Measurements from ENCODE around the gene PTPRG. TPM values are rescaled to one million over a fixed set of nuclear protein-coding genes. Genes with fewer than 3 reads are reported as not detected.

Gene PTPRG
- polyA plus RNA-seq, 3 donors: 5.6 to 45.7 (median 13.3) TPM

DNA sequence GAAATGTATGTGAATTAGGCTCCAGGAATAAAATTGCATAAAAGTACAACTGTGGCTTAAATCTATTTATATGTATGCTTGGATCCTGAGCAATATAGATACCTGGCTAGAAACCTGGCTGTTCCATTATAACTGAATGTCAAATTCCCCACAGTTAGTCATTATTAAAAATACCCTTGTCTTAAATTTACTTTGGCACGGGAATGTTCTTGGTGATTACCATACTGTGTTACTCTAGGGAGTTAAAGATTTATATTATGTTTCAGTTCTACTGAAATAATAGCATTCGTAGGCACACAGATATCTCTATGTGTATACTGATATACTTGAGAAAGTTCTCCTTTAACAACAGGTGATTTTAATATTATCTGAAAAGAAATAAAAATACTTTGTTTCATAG, 394.1 kb downstream of the PTPRG start:
- 21 to 68% (median 60%) methylated on average over 2 of the region's 2 CpGs for WGBS, 3 donors
- H3K27ac ChIP-seq (ENCODE audit: low read depth, low read length): no peak overlapping the region

DNA sequence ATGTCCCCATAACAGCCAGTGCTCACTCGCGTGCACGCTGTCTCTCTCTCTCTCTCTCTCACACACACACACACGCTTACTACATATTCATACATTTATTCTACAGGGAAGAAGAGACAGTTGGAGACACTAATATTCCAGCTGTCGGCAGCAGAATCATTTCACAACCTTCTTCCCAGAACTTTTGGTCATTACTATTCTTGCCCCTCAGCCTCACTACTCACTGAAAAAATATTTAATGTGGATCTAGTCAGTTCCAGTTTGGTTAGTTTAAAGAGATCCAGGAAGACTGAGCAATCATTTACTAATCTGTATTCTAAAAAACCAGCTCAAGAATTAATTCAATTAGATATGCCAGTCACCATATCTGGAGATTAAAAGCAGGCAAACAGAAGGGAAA, 394.9 kb downstream of the PTPRG start:
- no peak overlapping the region for H3K27ac ChIP-seq (ENCODE audit: low read depth, low read length)
- 18 to 77% (median 61%) methylated on average over 5 of the region's 5 CpGs for WGBS, 3 donors

DNA sequence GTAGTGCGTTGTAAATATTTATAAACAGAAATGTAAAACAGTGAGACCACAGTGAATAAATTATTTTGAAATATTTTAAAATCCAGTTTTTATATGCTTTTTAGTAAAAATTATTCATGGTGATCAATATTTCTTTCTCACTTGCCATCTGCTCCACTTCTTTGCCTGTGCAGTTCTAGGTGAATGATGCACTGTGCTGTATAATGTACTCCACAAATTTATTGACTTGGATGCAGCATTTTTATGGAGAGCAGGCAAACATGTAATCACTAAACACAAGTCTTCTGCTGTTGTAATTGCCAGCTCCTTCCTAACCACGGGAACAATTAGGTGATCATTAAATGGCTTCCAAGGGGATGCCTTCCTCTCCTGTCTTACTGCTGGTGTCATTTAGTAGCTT, 395.9 kb downstream of the PTPRG start:
- no peak overlapping the region for H3K27ac ChIP-seq (ENCODE audit: low read depth, low read length)
- WGBS, 3 donors: 79 to 88% (median 80%) methylated on average over 2 of the region's 2 CpGs

DNA sequence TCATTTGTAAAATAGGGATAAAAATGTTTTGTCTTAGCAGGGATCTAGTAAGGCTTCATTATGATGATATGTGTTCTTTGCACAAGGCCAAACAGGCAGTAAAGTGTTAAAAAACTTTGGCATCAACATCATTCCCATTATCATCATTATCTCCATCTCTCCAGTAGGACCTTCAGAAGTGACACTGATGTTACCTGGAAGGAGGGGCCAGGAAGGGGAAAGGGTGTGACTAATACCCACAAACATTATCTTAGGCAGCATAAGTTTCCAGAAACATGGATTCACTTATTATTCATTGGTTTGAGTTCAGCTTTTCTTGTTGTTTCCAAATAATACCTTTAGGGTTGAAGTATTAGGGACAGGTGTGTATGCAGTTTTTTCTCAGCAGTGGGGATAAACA, 399.6 kb downstream of the PTPRG start:
- no peak overlapping the region for H3K27ac ChIP-seq (ENCODE audit: low read depth, low read length)

DNA sequence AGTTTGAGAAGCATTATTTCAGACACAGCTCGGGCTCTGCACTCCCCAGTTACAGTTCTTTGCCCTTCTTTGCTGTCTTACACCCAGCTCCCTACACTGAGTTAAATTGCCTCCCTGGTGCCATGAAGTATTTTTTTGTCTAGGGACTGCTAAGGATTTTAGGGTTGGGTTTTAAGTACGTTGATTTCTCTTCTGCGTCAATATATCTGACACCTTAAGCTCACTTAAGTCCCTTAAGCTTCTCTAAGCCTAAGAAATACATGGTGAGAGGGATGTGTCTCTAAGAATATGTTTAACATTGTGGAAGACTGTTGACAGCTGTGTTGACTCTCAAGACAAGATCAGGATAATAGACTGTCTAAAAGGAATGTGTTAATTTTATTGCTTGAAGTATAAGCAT, 400.5 kb downstream of the PTPRG start:
- 91 to 92% (median 92%) methylated on average over 3 of the region's 3 CpGs for WGBS, 3 donors

DNA sequence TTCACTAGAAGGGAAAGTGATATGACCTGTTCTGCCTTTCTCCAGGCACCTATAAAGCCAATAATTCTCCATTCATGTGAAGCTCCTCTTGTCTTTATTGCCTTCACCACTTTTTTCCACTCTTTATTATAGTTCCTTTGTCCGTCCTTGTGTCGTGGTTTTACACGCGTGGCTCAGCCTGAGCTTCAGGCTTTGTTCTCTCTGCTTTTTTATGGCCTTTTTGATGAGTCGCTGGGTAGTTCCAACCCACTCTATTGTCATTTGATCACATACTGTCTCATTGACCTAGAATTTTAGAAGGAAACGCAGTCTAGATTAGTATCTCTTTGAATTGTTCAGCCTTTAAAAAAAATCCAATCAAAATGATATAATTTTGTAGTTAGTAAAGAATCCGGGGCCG, 403.2 kb downstream of the PTPRG start:
- no peak overlapping the region for H3K27ac ChIP-seq (ENCODE audit: low read depth, low read length)
- 93 to 97% (median 96%) methylated on average over 8 of the region's 8 CpGs for WGBS, 3 donors

More for the DNA sequence above, 400.5 kb downstream of the PTPRG start:
- no peak overlapping the region for H3K27ac ChIP-seq (ENCODE audit: low read depth, low read length)

DNA sequence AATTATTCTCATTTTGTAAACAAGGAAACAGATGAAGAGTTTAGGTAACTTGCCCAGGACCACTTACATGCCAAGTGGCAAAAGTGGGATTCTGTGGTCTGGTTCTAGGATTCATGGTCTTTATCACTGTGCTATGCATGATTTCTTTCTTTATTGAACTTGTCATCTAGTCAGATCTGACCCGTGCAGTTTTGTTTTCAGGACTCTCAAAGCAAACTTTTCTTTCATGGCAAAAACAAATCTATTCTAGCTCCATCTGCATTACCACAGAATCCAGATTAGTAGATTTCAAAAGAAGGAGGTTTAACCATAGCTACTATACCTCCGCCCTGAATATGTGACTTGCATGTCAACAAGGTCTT, 404.4 kb downstream of the PTPRG start:
- no peak overlapping the region for H3K27ac ChIP-seq (ENCODE audit: low read depth, low read length)
- 77 to 91% (median 91%) methylated on average over 2 of the region's 2 CpGs for WGBS, 3 donors

DNA sequence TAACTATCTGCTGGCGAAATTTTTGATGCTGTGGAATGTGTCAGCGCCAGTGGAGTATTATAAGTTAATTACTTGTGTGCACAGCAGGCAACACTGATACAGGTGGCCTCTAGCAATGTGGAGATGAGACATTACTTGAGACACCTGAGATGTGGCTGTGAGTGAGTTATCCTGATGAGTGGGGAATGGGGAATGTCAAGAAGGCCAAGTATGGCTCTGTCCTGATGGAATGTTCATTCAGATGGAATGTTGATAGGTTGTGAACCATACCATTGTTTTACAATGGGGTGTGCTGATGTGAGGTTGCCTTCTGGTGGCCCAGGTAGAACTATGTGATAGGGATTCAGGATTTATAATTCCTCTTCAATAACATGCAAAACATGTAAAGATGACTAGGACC, 404.8 kb downstream of the PTPRG start:
- H3K27ac ChIP-seq (ENCODE audit: low read depth, low read length): no peak overlapping the region
- 77 to 99% (median 78%) methylated on average over 2 of the region's 2 CpGs for WGBS, 3 donors

DNA sequence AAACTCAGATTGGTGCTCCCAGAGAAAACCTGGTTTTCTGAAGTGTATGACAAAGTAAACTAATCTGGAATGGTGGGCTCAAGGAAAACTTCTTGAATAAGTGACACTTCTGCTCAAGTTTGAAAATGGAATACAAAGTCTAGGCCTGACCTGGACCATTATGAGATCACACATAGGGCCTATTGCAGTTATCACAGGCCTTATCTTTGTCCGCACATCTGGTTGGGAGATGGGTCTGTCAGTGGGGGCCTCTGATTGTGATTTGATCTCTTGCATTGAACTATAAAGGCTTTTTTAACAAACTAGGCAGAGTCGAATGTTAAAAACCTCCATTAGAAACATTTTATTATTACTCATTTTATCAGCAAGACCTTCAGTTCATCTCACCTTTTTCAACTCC, 405.6 kb downstream of the PTPRG start:
- no peak overlapping the region for H3K27ac ChIP-seq (ENCODE audit: low read depth, low read length)
- WGBS, 3 donors: 86 to 91% (median 89%) methylated on average over 2 of the region's 2 CpGs

DNA sequence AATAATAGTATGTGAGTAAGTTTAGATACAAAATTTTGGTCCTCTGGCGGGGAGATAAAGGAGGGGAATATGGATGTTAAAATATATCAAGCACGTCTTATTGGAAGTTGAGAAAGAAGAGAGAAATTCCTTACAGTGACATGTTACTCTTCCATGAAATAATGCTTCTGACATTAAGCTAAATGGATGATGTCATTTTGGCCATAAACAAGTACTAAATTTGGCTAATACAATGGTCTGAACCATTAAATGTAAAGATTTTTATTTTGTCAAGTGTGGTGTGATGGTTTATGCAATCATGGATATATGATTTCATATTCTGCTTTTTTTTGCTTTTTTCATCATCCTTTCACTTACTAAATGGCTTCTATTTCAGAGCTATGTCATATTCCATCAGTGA, 406.6 kb downstream of the PTPRG start:
- H3K27ac ChIP-seq (ENCODE audit: low read depth, low read length): no peak overlapping the region
- WGBS, 3 donors: 71 to 100% (median 73%) methylated on average over 2 of the region's 2 CpGs

DNA sequence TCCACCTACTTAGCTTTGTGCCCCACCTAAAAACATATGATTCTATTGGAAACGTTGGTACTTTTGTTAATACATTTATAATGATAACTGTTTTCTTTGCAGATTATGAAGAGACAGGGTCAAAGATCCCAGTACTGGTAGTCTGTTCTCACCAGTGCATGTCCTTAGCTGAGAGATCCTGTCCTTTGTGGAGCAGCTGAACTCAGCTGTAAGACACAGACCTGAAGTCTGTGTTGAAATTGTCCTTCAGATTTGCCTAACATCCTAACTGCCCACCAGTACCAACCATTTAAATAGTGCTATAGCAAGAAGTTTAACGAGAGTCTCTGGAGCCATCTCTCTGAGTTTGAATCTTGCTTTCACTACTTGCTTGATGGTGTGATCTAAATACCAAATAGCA, 413.3 kb downstream of the PTPRG start:
- no peak overlapping the region for H3K27ac ChIP-seq (ENCODE audit: low read depth, low read length)
- 64 to 69% (median 68%) methylated on average over 2 of the region's 2 CpGs for WGBS, 3 donors

DNA sequence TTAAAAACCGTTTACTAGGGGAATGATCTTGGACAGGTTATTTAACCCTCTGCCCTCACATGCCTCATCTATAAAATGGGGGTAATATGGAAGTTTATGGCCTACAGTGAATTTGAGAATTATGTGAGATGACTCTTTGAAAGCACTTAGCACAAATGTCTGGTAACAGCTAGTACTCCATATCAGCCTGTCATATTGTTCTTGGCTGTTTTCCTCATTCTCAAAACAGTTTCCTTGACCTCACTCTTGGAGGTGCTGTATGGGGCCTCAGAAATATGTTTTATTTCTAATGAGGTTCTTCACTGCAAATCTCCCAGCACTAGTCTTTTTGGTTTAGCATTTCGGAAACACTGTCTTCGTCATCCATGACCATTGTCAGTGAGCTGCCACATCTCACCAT, 413.8 kb downstream of the PTPRG start:
- H3K27ac ChIP-seq (ENCODE audit: low read depth, low read length): no peak overlapping the region
- 73 to 84% (median 81%) methylated on average over 3 of the region's 3 CpGs for WGBS, 3 donors

DNA sequence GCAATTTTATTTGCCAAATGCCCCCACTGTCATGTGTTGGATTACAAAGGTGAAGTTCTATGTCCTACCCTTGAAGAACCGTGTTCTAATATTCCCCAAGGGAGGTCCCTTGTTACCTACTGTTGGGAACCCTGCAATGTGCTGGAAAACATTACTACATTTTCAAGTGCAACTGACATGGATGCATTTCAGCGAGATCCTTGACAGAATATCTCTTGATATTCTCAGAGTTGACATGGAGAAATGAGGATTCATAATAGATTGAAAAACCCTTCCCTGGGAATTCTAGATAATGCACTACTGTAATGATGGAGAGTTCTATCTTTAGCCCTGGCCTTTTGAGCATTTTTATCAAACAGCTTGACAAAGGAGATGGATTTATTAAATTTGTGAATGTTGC, 414.6 kb downstream of the PTPRG start:
- WGBS, 3 donors: 49 to 89% (median 65%) methylated on average over 2 of the region's 2 CpGs
- H3K27ac ChIP-seq (ENCODE audit: low read depth, low read length): no peak overlapping the region

DNA sequence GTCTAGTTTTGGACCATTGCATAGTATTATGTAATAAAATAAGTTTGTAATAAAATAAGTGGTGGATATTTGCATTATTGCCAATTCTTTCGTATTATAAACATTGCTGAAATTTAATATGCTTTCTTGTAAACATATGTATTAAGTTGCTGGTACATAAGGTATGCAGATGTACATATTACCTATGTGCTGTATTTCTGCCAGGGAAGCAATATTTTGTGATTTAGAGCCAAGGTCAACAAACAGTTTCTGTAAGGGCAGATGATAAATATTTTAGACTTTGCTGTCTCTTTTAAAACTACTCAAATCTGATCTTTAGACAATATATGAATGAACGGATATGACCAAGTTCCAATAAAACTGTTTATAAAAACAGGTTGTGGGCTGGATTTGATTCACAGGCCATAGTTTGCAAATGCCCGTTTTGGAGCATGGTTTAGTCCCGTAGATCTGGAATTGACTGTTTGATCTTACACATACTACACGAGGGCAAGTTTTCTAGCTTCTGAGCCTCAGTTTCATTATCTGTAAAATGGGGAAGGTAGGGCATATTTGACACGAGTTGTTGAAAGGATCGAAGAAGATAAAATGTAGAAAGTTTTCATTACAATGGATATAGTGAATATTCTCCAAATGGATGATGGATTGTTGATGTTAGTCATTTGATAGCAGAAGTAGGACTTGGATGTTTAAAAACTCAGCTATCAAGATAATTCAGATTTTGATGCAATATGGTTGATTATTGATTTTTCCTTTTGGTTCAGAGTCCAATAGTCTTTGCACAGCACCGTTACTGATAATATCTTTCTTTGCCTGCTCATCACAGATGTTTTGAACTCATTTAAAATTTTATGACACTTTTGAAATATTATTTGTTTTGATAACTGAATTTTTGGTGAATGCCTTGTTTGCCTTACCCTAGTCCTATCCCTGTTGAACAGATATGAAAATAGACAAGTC, 417.4 kb downstream of the PTPRG start:
- 82 to 86% (median 84%) methylated on average over 8 of the region's 8 CpGs for WGBS, 3 donors
- no peak overlapping the region for H3K27ac ChIP-seq (ENCODE audit: low read depth, low read length)

DNA sequence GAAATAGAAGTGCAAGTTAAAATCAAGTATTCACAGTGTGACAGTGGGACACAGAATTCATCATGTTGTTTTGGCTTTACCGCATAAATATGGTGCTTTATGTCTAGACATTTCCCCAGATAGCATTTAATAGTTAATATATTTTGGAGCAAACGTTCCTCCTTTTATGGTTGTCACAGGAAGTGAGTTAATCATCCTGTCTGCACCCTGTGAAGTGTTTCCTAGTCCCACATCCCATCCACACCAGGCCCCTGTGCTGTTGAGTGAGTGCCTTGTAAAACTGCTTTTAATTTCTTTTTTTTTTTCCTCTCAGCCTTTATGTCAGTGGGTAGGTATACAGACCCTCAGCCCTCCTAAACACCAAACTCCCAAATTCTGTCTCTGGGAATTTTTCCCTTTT, 418.3 kb downstream of the PTPRG start:
- H3K27ac ChIP-seq (ENCODE audit: low read depth, low read length): no peak overlapping the region
- WGBS, 3 donors: 35 to 42% (median 36%) methylated on average over 2 of the region's 2 CpGs

DNA sequence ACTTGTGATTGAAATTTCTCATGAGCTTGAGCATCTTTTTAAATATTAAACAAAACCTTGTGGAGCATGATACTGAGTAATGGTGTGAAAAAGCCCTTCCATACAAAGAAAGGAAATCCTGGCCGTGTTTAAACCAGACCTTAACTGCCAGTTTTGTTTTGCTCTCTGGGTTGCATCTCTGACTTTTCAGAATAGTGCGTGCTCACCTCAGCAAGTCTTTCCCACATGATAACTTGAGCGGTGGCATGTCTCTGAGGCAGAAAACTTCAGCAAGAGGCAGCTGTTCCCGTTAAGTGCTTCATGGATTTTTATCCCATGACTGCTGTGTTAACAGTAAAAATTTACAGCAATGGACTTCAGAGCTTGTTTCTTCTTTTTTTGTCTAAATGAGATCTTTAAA, 418.7 kb downstream of the PTPRG start:
- 67 to 69% (median 67%) methylated on average over 4 of the region's 4 CpGs for WGBS, 3 donors
- H3K27ac ChIP-seq (ENCODE audit: low read depth, low read length): no peak overlapping the region

DNA sequence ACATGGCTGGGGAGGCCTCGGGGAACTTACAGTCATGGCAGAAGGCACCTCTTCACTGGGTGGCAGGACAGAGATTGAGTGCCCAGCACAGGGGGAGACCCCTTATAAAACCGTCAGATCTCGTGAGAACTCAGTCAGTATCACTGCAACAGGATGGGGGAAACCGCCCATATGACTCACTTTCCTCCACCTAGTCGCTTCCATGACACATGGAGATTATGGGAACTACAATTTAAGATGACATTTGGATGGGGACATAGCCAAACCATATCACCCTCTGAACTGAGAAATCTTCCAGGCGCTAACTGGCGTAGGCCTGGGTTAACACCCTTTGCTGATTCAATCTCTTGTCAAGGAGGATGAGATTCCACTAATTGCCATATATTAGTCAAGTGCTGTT, 419.7 kb downstream of the PTPRG start:
- H3K27ac ChIP-seq (ENCODE audit: low read depth, low read length): no peak overlapping the region
- 88 to 97% (median 89%) methylated on average over 7 of the region's 7 CpGs for WGBS, 3 donors

DNA sequence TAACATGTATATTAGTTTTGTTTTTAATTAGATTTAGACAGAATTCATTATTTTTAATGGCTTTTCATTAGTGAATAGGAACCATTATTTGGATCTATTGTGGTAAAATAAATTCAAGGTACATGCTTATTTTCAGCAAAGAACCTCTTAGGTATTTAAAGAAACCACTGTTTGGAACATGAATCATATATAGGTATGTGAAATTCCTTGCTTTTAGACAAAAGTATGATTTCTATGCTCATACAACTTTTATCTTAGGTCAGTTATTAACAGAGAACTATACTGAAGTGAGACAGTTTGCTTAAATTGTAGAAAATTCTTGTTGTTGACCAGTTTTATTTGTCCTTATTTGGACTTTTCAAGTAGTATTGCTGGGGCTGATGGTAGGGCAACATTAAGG, 422.1 kb downstream of the PTPRG start:
- no peak overlapping the region for H3K27ac ChIP-seq (ENCODE audit: low read depth, low read length)

DNA sequence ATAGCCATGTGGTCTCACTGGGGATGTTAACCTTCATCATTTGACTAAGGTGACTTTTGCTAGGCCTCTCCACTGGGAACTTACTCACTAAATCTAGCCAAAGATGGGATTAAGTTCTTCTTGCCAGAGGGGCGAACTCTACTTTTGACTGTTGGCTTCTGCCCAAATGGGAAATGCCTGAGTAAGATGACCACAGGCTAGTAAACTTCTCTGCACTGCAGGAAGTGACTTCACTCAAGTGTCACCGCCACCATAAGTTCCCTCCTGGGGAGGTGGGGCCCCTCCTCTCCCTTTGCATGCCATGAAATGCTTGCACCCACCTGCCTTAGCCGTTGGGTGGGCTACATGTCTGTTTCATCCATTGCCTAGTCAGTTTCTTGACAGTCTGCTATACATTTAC, 423.6 kb downstream of the PTPRG start:
- H3K27ac ChIP-seq (ENCODE audit: low read depth, low read length): no peak overlapping the region
- 58 to 64% (median 61%) methylated on average over 3 of the region's 3 CpGs for WGBS, 3 donors

DNA sequence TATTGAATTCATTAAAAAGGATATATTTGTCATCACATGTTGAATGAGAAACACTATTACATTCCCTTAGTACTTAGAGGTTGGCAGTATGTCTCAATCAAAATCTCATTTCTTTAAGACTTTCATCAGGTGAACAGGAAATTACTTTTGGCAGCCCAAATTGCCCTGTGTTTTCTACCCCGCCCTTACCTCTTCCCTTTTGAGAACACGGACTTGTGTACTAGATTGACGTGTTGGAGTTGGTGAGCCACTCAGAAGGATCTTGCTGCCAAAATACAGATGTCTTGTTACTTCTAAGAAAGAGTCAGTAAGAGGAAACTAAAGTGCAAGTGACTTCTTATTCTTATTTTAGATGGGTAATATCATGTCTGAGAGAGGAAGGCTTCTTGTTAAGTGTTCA, 425.1 kb downstream of the PTPRG start:
- no peak overlapping the region for H3K27ac ChIP-seq (ENCODE audit: low read depth, low read length)
- WGBS, 3 donors: 70 to 86% (median 80%) methylated on average over 3 of the region's 3 CpGs
